Ramos (cell line): Measurements from ENCODE around the gene NAA10.

Experiments
- in situ Hi-C: fragments of 300-500 bp; cut with MboI; formaldehyde crosslinking; loops from one replicate; pipeline ENCODE4 v1.14.3; 2022; ENCODE audit warnings: low sequenced_read_pairs; ENCODE audit not compliant: unreplicated experiment

Gene NAA10

DNA sequence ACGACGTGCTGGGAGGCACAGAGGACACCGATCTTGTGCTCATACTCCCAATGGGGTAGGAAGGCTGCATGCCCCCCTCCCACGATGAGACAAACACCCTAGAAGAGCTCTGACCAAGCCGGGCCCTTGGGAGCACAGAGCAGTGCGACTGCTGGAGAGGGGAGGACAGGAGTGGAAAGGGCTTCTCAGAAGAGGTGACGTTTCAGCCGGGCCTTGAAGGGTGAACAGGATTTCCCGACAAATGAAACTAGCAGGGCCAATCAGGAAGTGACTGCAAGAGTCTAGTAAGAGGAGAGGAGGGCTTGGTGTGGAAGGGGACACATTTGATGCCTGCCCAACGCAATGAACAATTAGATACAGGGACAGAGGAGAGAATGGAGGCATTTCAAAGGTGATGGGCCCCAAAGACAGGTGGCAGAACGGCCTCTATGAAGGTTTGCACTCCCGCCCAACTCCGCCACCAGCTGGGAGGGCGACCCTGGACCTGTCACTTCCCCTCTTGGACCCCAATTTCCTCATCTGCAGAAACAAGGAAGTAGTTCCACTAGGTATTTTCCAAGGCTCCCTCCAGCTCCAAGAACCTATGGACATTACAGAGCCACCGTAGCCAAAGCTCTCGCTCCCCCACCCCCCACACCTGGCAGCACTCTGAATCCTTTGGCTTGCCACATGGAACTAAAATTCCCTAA lies 32.8 kb upstream of the NAA10 start:
- in situ Hi-C loops = no loop called here

DNA sequence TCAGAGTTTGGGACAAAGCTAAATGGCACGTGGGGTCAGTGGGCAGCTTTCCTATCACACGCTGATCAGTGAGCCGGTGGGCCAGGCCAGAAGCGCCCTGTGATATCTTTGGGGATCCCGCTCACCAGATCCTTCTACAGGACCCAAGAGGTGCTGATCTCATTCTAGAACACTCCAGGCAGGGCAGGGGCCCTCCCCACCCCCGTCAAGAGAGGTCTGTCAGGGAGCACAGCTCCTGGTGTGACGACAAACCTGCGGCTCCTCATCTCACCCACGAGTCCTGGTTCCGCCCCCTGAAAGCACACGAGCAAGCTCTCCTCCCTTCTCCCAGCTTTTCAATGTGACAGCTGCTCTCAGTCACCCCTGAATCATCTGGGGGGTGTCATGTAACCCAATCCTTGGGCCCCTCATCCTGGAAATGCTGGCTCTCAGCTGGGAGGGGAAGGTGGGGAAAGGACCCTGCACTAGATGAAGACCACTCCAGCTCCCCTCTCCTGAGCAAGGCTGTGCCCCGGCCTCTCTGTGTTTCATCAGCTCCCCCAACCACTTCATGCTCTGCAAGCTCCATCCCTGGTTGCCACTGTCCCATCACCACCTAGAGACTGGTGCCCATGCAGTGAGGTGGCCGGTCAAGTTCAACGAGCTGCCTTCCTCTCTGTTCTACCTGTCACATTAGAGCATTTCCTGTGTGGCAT lies 32.2 kb upstream of the NAA10 start:
- in situ Hi-C loops = no loop called here

DNA sequence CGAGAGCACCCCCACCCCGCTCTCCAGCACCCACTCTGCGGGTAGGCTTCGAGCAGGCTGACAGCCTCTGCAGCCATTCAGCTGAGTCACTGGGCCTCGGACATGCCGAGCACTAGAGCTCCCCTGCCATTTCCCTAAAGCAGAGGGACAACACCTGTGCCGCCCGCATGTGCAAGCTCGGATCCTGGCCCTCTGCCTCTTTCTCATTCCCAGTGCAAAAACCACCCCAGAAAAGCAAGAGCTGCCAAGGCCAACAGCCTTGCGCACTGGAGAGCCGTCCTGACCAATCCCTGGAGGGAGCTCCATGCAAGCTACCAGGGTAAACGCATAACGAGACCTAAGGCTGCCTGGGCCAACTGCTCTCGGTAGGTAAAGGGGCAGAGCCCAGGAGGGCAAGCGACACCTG lies 31.4 kb upstream of the NAA10 start:
- in situ Hi-C loops = no loop called here

DNA sequence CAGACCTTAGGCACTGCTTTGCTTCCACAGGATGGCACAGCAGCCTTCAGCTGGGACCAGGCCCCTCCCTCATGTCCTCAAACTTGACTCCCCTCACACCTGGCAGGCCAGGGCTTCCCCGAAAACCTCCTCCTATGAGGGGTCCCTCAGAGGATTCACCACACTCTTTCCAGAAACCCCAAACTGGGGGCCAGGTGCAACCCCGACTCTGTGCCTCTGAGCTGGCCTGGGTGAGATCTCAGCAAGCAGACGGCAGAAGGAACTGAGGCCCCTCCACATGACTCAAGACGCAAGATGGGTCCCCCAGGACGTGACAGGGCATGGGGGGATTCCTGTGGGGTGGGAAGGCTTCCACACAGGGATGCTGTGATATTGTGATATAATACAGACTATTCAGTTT lies 30.6 kb upstream of the NAA10 start:
- in situ Hi-C loops = no loop called here

DNA sequence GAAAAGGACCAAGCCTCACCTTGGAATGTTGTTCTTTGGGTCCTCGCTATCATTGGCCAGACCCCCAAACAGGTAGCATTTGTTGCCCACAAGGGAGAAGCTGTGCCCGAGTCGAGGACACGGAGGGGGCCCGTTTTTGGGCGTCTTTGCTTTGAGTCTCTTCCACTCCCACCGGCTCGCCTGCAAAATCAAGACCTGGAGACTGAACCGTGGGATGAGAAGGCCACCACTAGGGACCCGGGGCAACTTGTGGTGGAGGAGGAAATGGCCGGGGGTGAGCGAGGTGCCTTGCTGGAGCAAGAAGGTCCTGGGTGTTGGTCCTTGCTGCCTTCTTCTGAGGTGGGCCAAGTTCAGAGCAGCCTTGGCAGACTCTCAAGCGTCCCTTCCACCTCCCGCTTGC lies 29.3 kb upstream of the NAA10 start:
- in situ Hi-C loops = no loop called here

DNA sequence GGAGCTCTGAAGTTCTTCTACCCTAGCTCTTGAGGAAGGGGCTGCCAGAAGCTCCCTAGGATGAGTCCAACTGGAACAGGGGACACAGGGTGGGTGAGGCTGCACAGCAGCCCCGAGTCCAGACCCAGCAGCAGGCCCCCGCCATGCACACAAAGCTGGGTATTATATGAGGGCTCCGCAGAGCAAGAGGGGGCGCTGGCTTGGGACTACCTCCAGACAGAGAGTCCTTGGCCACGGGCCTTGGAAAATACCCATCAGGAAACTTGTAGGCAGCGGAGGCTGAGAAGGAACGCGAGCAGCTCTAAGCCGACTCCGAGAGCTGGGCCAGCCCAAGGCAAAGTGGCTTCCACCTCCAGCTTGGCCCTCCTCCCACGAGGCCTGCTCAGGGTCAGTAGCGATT lies 28.7 kb upstream of the NAA10 start:
- in situ Hi-C loops = no loop called here

DNA sequence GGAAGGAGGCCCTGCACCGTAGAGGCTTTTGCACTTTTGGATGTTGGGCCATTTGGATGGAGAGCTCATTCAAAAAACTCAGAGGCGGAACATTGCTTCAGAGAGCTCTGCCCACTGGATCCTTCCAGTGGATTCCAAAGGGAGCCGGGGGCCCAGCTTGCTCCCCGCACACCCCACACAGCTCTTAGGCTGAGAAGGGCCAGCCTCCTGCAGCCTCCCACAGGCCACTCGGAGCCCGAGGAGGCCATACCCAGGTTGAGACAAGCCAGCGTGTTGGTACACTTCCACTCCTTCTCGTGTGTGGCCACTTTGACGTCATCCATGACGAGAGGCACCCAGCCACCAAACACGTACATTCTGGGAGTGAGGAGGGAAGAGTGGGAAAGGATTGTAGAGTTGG lies 26.5 kb upstream of the NAA10 start:
- in situ Hi-C loops = no loop called here

DNA sequence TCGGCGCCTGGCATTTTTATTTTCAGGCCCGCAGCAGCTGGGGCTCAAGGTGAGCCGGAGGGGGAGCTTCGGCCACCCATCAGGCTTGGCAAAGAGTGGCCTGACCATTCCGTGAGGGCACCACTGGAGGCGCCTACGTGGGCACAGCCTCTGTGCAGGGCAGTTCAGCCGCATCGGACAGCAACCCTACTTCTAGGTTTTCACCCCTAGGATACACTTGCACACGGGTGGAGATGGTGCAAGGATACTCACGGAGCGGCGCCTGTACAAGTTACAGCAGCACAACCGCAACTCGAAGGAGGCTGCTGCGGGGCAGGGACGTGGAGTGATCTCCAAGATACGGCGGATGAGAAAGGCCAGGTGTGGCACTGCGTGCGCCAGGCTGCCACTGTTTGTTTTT lies 25.9 kb upstream of the NAA10 start:
- in situ Hi-C loops = no loop called here

DNA sequence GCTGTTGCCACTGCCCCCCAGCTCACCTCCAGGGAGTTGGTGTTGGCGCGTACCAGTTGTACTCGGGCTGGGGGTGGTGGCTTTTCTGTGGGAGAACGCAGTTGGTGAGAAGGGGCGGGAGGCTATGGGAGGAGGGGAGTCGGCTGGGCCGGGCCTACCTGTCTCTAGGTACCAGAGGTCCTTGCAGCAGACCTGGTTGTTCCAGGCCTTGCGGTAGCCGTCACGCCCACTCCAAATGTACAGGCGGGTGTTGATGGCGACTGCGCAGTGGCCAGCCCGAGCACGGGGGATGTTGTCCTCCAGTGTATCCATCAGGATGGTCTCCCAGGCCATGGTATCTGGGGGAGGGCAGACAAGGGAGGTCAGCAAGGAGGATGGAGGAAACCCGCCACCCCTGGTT lies 25.2 kb upstream of the NAA10 start:
- in situ Hi-C loops = no loop called here

DNA sequence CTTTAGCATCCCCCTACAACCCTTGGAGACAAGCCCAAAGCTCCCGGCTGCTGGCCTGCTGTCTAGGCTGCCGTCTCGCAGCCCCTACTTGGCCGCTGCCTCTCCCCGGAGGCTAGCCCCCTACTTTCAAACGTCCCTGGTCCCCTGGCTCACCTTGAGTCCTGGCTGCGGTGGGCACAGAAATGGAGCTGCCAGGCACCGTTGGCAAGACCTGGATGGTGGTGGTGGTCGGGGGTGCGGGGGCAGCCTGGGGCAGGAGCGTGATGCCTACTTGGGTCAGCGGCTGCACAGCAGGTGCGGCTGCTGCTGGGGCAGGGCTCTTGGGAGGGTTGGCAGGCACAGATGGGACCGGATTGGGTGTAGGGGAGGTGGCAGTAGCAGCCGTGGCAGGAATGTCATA lies 24.8 kb upstream of the NAA10 start:
- in situ Hi-C loops = loop anchor here (10.0 kb wide), 1 partner anchor 195 kb away; the partner anchor contains the start of gene PLXNB3

DNA sequence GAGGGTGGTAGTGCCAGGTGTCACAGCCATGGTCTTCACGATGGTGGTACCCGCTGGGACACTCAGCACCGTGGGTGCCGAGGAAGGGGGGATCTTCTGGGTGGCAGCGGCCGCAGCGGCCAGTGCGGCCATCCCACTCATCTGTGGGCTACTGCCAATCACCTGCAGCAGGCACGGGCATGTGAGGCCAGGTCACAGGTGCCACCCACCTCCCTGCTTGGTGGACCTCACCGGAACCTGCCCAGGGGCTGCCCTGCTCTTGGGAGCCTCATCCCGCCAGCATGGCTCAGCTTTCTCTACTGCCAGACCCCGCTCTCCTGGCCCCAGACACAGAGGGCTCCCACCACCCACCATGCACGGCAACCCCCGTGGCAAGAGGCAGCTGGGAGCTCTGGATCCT lies 23.8 kb upstream of the NAA10 start:
- in situ Hi-C loops = loop anchor here (10.0 kb wide), 1 partner anchor 194 kb away; the partner anchor contains the start of gene PLXNB3

DNA sequence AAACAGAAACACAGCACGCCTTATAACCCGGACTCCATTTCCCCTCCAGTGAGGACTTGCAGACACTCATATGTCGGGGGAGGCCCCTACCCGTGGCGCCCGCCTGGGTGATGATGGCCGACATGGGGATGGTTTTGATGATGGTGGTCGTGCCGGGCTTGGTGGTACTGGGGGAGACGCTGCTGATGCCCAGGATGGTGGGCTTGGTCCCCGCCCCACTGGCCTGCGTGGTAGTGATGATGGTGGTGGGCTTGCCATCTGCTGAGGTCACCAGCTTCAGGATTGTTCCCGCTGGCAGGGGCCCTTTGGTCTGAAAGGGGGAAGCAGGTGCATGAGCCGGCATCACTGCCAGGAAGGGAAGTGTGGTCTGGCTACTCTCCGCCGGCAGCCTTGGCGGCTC lies 22.4 kb upstream of the NAA10 start:
- in situ Hi-C loops = loop anchor here (10.0 kb wide), 1 partner anchor 192 kb away; the partner anchor contains the start of gene PLXNB3

DNA sequence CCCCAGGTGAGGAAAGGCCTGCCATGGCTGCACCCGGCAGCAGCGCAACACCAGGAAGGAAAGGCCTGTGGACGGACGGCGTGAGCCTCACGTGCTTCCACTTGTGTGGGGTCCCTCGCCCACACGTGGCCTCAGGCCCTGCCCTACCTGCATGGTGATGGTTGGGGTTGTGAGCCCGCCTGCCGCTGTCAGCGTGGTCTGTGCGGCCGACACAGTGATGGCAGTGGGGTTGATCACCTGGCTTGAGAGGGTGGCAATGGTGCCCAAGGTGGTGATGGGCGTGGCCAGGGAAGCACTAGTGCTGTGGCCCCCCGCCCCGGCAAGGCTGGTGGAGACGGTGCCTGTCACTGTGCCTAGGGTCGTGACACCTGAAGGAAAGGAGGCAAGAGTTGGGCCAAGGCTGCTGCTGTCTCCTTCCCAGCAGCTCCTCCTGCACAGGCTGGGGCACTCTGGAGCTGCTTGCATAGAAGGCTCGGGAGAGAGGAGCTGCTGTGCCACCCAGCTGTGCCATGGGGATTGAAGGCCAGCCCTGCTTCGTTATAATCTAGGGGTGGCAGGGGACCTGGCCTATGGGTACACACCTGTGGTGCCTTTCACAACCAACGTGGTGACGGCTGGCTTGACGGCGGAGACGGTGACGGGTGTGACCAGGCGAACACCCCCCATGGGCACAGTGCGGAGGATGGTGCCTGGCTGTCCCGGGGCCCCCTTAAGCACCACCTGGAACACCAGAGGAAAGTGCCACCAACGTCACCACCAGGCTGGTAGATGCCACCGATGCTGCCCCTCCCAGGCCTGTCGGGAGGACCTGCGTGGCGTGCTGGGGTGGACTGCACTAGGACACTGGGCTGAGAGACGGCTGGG lies 21.4 kb upstream of the NAA10 start:
- in situ Hi-C loops = loop anchor here (10.0 kb wide), 1 partner anchor 191 kb away; the partner anchor contains the start of gene PLXNB3

DNA sequence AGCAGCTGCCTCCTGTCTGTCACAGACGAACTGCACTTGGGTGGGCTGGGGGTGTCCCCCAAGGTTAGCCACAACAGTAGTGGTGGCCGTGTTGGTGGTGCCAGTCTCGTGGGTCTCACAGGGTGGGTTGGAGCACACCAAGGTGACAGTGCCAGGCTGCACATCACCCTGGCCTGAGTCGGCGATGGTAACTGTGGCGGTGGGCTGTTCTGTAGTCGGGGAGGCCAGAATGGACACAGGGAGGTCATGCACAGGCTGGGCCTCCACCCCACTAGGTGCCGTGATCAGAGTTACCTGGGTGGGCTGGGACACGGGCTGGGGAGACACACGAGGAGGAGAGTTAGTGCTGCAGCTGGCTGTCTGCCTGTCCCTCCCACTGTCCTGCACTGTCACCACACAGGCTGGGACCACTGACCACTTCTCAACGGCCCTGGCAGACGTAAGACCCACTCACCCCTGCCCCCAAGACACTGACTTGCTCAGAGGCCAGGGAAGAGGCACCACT lies 20.4 kb upstream of the NAA10 start:
- in situ Hi-C loops = loop anchor here (10.0 kb wide), 1 partner anchor 190 kb away; the partner anchor contains the start of gene PLXNB3

DNA sequence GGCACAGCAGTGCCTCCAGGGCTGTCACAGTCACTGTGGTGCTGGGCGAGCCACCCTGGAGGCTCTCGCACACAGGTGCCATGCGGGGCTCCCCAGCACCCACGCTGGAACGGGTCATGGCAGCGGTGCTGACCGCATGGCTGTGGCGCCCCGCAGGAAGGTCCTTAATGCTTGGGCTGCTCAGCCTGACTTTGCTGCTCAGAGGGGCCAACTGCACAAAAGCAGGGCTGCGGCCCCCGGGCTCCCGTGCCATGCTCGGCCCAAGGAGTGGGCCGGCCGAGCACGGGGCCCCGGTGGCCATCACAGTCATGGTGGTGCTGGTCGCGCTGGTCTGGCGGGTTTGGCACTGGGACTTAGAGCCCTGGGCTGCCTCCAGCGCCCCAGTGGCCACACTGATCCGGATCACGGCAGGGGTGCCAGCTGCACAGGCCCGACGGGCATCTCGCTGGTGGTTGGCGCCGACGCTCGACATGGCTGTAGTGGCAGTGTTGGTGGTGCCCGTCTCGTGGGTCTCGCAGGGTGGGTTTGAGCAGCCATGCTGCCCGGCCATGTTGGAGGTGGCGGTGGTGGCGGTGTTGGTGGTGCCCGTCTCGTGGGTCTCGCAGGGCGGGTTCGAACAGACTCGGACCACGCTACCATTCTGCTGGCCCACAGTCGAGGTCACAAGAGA lies 19.9 kb upstream of the NAA10 start:
- in situ Hi-C loops = loop anchor here (10.0 kb wide), 1 partner anchor 190 kb away; the partner anchor contains the start of gene PLXNB3

DNA sequence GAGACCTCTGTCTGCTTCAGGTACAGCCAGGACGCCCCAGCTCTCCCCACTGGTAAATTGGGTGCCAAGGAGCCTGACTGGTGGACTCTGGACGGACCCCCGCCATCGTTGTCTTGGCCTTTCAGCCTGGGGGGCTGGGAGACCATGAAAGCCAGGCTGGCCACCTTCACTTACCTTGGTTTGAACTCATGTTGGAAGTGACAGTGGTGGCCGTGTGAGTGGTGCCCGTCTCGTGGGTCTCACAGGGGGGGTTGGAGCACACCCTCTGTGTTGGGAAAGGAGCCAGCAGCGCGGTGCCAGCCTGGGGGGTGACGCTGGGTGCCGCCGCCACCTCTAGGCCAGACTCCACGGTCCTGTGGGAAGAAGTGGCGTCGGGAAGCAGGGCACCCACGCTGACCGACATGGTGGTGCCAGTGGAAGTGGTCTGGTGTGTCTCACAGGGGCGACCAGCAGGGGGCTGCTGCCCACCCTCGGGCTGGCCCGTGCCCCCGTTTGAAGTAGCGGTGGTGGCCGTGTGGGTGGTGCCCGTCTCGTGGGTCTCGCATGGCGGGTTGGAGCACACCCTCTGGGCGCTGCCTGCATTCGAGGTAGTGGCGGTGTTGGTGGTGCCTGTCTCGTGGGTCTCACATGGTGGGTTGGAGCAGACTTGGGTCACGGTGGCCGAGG lies 19.2 kb upstream of the NAA10 start:
- in situ Hi-C loops = loop anchor here (10.0 kb wide), 1 partner anchor 189 kb away; the partner anchor contains the start of gene PLXNB3

DNA sequence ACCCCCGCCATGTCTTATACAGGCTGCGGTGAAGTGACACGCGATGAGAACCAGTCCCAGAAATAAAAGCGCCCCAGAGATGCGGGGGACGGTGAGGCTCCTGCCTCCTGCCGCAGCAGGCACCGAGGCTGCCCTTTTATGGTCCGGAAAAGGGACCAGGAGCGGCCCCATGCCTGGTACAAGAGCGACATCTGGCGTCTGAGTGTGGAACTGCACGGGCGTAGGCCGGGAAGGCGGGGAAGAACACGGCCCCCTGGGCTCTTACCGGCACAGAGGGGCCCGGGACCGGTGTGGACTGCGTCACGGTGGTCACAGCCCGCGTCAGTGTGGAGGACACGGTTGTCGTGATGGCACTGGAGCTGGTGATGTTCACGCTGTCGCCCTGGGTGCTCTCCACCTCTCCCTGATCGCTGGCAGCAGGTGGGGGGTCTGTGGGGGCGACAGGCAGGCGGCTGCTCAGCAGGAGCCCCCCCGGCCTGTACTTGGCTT lies 18.5 kb upstream of the NAA10 start:
- in situ Hi-C loops = loop anchor here (10.0 kb wide), 1 partner anchor 189 kb away; the partner anchor contains the start of gene PLXNB3

DNA sequence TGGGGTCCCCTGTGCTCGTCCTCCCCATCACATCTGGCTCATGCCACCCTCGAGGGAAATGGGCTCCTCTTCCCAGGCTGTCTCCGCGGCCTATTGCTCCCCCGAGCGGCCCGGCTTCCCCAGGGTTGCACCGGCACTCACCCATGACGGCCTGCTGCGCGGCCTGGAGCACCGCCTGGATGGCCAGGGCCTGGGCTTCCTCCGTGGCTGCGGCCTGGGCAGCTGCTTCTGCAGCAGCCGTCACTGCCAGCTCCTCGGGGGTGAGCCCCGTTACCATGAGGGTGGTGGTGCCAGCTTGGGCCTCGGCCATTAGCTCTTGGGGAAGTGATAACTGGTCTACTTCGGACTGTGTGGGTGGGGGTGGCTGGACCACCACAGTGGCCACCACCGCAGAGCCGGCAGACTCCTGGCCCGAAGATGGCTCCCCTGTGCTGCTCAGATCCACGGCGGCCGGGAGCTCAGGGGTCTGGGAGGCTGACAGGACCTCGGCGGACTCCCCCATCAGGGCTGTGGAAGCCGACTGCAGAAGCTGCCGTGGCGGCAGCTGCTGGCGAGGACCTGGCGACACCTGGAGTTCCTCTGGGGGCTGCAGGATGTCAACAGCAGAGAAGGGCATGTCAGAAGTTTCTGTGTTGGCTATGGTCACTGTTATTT lies 17.7 kb upstream of the NAA10 start:
- in situ Hi-C loops = loop anchor here (10.0 kb wide), 1 partner anchor 188 kb away; the partner anchor contains the start of gene PLXNB3
